ENCODE measurements around the gene NUSAP1.
"Not testable (repeated sequence)": the region's sequence is repeated elsewhere in the genome, so short reads cannot be mapped to it uniquely, and the experiment has no call there.

NUSAP1 gene

GRCh38 chr15:41347236-41347635 is 14.6 kb downstream of the NUSAP1 start:
- no peak for TF ChIP-seq CTCF (IDR thresholded peaks at IDR 0.05; ENCODE audit: borderline replicate concordance, insufficient read depth, low read depth, low read length)
- H3K4me3 ChIP-seq (ENCODE audit: low read depth, low read length), result no peak overlapping the region

GRCh38 chr15:41350057-41350717 is 17.5 kb downstream of the NUSAP1 start:
- no peak overlapping the region for H3K4me3 ChIP-seq (ENCODE audit: low read depth, low read length)
- no peak for TF ChIP-seq CTCF (IDR thresholded peaks at IDR 0.05; ENCODE audit: borderline replicate concordance, insufficient read depth, low read depth, low read length)

GRCh38 chr15:41354371-41354770 is 21.7 kb downstream of the NUSAP1 start:
- no peak for TF ChIP-seq CTCF (IDR thresholded peaks at IDR 0.05; ENCODE audit: borderline replicate concordance, insufficient read depth, low read depth, low read length)

GRCh38 chr15:41367418-41367817 is 34.7 kb downstream of the NUSAP1 start:
- no peak for TF ChIP-seq CTCF (IDR thresholded peaks at IDR 0.05; ENCODE audit: borderline replicate concordance, insufficient read depth, low read depth, low read length)
- no peak overlapping the region for H3K4me3 ChIP-seq (ENCODE audit: low read depth, low read length)

More at GRCh38 chr15:41354371-41354770, 21.7 kb downstream of the NUSAP1 start:
- no peak overlapping the region for H3K4me3 ChIP-seq (ENCODE audit: low read depth, low read length)

- H3K4me3 ChIP-seq (ENCODE audit: low read depth, low read length), result no peak overlapping the region
- no peak for TF ChIP-seq CTCF (IDR thresholded peaks at IDR 0.05; ENCODE audit: borderline replicate concordance, insufficient read depth, low read depth, low read length)
Measured at GRCh38 chr15:41377978-41378377, 45.3 kb downstream of the NUSAP1 start.

GRCh38 chr15:41383974-41384749 is 51.5 kb downstream of the NUSAP1 start:
- not testable (repeated sequence) for H3K4me3 ChIP-seq (ENCODE audit: low read depth, low read length)

GRCh38 chr15:41387646-41388045 is 55.0 kb downstream of the NUSAP1 start:
- no peak for TF ChIP-seq CTCF (IDR thresholded peaks at IDR 0.05; ENCODE audit: borderline replicate concordance, insufficient read depth, low read depth, low read length)
- no peak overlapping the region for H3K4me3 ChIP-seq (ENCODE audit: low read depth, low read length)

Data from GM12875 (cell line).